SKM-1 treated with dmso at 0.1 percent for 144 hours (cell line): Measurements from ENCODE around the gene ERICH3.

ENCODE experiments used
- DNase-seq: peaks from one replicate; lab custom pipeline; 2025; ENCODE audit not compliant: unreplicated experiment; lab: John Stamatoyannopoulos, UW

ERICH3 gene

DNA sequence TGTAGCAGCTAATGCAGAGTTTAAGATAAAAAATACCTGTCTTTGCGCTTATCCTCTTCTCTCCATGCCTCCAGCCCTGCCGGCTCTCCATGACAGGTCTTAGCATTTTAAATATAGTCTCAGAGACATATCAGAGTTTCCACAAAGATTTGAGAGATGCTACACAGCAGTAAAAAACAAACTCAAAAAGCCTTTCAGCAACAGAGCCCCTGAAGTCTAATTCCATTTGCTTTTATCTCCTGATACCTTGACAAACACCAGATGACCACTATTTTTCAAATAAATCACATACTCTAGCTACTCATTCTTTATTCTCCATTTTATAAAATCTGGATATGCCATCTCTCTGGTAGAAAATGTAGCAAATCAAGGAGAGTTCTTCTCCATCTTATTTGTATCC is 81.6 kb downstream of the ERICH3 start:
- no peak for DNase-seq

- DNase-seq: no peak
Measured at GRCh38 chr1:74590288-74590687, 83.3 kb downstream of the ERICH3 start.

- no peak for DNase-seq
Measured at GRCh38 chr1:74587888-74588287, 85.7 kb downstream of the ERICH3 start.

- DNase-seq: no peak
Measured at GRCh38 chr1:74586253-74586897, 87.2 kb downstream of the ERICH3 start.

- DNase-seq: no peak
Measured at GRCh38 chr1:74584185-74584584, 89.4 kb downstream of the ERICH3 start.

DNA sequence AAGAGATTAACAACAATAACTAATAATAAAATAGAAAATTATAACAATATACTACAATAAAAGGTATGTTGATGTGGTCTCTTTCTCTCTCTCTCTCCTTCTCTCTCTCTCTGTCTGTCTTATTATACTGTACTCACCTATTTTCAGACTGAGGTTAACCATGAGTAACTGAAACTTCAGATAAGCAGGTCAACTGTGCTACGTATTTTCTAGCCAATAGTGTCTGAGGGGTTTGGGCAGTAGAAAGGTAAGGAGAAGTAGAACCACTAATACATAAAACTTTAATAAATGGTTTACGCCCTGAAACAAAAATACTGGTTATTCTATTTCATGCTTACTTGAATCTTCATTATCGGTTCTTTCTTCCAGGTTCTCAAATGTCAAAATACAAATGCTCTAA is 90.2 kb downstream of the ERICH3 start:
- DNase-seq: no peak

- no peak for DNase-seq
Measured at GRCh38 chr1:74579425-74579824, 94.2 kb downstream of the ERICH3 start.

- DNase-seq: no peak
Measured at GRCh38 chr1:74578101-74578500, 95.5 kb downstream of the ERICH3 start.

DNA sequence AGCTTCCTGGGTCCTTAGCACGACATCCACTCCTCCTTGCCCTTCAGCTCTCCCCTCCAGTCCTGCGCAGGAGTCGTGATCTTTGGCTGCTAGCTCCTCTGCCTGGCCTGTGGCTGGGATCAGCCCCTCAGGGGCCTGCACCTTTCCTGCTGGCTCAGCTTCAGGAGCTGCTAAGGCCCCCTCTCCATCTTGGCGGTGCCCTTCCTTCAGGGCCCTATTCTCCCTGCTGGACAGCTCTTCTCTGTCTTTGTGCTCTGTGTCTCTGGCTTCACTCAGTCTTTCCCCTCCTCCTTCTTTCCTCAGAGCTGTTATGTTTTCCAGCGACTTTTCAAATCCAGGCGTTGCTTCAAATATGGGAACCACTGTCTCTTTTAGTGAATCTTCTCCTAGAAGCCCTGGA is 101.7 kb downstream of the ERICH3 start:
- DNase-seq: no peak

DNA sequence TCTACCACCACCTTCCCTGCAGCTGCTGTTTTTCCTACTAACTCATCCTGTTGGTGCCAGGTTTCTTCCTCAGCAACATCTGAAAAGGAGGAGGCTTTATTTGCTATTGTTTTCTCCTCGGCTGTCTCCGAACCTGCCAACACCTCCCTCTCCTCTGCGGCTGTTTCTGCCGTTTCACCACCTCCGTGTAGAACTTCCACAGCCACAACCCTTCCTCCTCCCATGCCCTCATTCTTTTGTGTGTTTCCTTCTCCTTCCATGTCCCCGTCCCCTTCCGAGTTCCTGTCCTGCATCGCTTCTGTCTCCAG is 102.1 kb downstream of the ERICH3 start:
- DNase-seq: no peak

- no peak for DNase-seq
Measured at GRCh38 chr1:74570797-74571492, 102.6 kb downstream of the ERICH3 start.

GRCh38 chr1:74549932-74550331 is 123.7 kb downstream of the ERICH3 start:
- DNase-seq: no peak

DNA sequence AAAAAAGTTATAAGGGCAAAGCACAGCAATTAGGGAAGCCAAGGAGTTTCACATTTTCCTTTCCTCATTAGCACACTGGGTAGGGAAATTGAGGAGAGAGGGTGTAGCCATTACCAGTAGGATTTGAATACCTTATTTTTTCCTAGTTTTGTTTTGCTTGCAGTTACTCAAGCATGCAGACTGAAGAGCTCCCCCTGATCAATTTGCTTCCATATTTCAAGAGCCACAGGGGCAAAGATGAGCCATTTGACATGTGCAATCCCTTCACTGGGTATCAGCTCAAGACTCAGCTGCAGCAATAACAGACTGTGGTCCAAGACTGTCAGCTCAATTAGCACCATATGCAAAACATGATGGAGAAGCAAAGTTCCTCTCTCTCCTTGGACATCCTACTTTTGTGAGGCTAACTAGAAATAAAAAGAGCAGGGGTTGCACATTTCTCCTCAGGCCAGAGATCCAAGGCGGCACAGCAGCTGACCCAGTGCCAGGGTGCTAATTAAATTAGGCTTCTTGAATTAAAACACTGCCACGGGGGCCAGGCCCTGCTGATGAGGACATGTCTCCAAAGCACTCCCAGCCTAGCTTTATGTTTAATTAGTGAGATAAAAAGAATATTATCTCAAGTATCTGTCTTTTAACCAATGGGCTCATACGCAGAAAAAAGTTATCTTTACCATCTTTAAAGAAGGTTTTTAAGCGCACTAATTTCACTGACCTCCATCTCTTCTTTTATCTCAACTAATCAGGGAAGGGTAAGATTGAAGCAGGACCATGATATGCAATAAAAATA is 124.4 kb downstream of the ERICH3 start:
- DNase-seq: no peak

GRCh38 chr1:74545821-74546220 is 127.8 kb downstream of the ERICH3 start:
- DNase-seq: no peak

GRCh38 chr1:74534241-74534640 is 139.4 kb downstream of the ERICH3 start:
- no peak for DNase-seq

DNA sequence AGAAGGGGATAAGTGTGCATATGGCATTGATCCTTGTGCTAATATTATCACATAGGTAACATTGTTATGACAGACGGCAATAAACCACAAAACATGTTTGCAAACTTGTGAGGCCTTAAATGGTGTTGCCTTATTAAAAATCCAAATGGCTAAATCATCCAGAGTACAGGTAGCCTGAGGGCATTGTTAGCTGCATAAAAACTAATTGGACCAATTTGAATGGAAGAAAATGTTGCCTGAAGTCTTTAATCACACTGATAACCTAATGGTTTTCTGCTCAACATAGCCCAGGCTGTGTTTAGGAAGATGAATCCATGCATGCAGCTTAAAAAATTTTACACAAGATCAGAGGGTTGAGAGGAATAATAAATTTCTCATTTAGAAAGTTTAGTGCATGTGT is 141.8 kb downstream of the ERICH3 start:
- no peak for DNase-seq

DNA sequence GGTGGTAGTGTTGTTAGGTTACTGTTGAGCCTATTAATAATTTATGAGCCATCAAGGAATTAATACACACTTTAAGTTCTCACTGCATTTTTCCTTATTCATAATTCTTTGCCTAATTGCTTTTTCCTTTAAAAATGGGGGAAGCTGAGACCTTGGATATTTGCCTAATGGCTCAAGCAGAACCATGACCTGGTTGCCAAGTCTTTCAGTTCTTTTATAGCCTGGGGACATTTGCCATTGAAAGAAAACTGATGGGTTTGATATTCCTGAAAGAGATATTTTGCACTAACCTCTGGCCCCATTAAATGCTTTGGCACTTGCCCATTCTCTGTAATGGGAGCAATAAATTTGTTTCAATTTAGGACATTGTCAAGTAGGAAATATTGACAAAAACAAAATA is 142.7 kb downstream of the ERICH3 start:
- DNase-seq: no peak

- DNase-seq: no peak
Measured at GRCh38 chr1:74528123-74528522, 145.5 kb downstream of the ERICH3 start.

DNA sequence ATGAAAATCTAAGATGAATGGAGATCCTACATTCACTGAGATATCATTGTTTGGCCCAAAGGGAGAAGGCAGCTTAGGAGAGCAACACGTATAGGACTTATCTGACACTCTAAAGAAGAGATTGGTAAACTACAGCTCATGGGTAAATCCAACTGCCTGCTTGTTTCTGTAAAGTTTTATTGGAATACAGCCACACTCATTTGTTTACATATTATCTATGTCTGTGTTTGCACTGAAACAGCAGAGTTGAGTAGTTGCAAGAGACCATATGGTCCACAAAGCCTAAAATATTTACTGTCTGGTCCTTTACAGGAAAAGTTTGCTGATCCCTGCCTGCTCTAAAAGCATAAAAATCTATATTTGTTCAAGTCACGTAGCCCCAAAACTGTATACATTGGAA is 146.9 kb downstream of the ERICH3 start:
- no peak for DNase-seq

- no peak for DNase-seq
Measured at GRCh38 chr1:74523873-74524480, 149.6 kb downstream of the ERICH3 start.

DNA sequence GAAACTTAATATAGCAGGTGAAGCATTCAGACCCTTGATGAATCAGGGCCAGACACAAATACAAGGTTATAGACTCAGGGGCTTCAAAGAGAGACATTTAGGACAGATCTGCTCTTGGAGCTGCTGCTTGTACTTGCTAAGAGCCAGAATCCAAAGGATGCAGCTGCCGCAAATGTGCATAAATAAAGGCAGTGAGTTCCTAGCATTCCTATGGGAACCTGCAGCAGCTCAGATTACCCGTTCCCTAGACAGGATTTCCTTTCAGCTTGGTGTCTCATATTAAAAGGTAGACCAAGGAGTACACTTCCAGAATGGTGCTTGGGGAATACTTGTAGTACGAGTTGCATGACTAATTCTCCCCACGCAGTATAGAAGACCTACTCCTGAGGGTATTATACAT is 151.4 kb downstream of the ERICH3 start:
- DNase-seq: no peak
